GM13977 (cell line): Measurements from ENCODE around the gene PDS5B.

ENCODE experiments used
- DNase-seq: peaks from one replicate; pipeline ENCODE4 v3.0.0; 2012; ENCODE audit warnings: low spot score
- CTCF ChIP-seq: IDR thresholded peaks from 2 replicates; pipeline ENCODE4 v1.5.1; 2012; ENCODE audit warnings: mild to moderate bottlenecking, control low read depth; ENCODE audit not compliant: insufficient read depth; ENCODE audit errors: extremely low read depth, missing control alignments
- in situ Hi-C: fragments of 300-500 bp; cut with MboI; formaldehyde crosslinking; loops from one replicate; pipeline ENCODE4 v1.12.0; 2022; ENCODE audit warnings: low sequenced_read_pairs, low pct_unique_long_range_greater_than_20kb, mixed read lengths, inconsistent platforms; ENCODE audit not compliant: unreplicated experiment

Gene PDS5B

DNA sequence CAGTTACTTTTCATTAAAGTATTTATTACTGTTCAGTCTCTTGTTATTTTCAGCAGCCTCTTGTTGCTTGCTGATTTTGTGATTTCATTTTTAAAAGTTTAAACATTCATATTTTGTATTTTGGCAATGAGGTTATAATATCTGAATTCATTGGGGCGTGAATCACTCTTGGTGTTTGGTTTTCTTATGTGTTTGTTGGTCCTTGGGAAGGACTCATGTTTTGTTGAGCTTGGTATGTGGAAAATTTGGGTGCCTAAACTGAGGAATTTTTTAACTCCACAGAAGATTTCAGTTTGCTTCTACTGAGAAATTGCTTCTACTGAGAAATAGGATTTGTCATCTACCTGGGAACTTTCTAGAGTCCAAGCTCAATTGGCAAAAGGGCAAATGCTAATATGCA lies 38.2 kb downstream of the PDS5B start:
- no peak for TF ChIP-seq CTCF
- DNase-seq, result no peak
- in situ Hi-C loops, result no loop called here

DNA sequence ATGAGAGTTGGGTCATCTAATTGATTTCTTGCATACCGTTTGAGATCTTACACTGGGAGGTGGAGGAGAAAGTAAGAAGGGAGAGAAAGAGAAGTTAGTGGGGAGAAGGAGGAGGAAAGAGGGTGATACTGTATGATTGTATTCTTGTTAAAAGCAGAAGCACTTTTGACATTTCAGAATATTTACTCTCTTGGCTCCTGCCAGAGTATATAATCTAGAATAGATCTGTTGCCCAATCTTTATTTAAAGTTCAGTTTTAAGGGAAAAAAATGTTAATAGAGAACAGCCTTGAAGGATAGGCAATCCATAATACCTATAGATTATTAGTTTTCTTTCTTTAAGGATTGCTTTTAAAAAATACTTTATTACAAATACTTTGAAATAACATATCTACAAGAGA lies 41.5 kb downstream of the PDS5B start:
- in situ Hi-C loops, result loop anchor here (25.0 kb wide), 1 partner anchor 910 kb away; no protein-coding TSS in a partner anchor
- TF ChIP-seq CTCF, result no peak
- DNase-seq, result no peak

- in situ Hi-C loops, result loop anchor here (25.0 kb wide), 1 partner anchor 908 kb away; no protein-coding TSS in a partner anchor
- no peak for DNase-seq
- TF ChIP-seq CTCF, result no peak
Measured at GRCh38 chr13:32629313-32629712, 43.1 kb downstream of the PDS5B start.

DNA sequence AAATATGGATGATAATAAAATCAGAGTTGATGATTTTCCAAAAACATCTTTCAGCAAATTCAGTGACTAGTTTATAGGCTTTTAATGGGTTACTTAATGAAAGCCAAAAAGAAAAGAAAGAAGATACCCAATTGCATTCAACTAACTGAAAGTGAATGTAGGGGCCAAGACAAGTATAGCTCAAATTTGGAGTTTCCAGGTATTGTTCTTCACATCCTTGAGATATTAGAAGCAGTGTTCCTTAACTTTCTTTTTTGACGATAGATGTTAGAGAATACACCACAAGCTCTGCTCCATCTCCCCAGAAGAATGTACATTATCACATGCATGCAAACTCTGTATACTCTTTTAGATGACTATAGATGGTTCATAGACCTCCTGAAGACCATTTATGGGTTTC lies 43.6 kb downstream of the PDS5B start:
- no peak for DNase-seq
- in situ Hi-C loops, result loop anchor here (25.0 kb wide), 1 partner anchor 907 kb away; no protein-coding TSS in a partner anchor
- no peak for TF ChIP-seq CTCF

DNA sequence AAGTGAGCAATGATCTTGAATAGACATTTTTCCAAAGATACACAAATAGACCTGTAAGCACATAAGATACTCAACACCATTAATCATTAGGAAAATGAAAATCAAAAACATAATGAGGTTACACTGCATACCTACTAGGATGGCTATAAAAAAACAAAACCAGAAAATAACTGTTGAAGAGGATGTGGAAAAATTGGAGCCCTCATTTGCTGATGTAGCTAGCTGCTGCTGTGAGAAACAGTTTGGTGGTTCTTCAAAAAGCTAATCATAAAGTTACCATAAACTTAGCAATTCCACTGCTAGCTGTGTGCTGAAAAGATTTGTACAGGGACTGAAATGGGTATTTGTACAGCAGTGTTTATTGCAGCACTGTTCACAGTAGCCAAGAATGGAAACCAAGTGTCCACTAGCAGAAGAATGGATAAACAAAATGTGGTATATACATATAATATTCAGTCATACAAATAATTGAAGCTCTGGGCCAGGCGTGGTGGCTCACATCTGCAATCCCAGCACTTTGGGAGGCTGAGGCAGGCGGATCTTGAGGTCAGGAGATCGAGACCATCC lies 46.2 kb downstream of the PDS5B start:
- in situ Hi-C loops, result loop anchor here (25.0 kb wide), 1 partner anchor 905 kb away; no protein-coding TSS in a partner anchor
- TF ChIP-seq CTCF, result no peak
- no peak for DNase-seq

DNA sequence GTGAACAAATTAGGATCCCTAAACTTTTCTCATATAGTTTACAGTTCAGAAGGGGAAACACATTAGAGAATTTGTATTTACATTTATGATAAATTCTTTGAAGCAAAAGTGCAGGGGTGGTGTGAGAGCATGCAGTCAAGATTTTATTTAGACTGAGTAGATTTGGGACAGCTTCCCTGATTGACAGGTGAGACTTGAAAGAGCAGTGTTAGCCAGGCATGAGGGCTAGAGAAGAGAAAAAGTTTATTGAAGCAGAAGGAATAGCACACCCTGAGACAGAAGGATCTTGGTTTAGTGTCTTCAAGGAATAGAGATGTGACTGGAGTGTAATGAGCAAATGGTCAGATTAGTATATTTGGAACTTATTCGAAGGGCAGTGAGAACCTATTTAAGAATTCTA lies 50.5 kb downstream of the PDS5B start:
- no peak for TF ChIP-seq CTCF
- no peak for DNase-seq
- in situ Hi-C loops, result loop anchor here (25.0 kb wide), 1 partner anchor 901 kb away; no protein-coding TSS in a partner anchor
